Stimulated activated CD4-positive, alpha-beta T cell treated with anti-CD3 and anti-CD28 coated beads, Interleukin-1b, Interleukin-23, amount 100 ng/mL, for 48 hours (primary cell): ENCODE measurements around the gene PSMB2.

Experiments
- DNase-seq: peaks from one replicate; pipeline ENCODE4 v3.0.0-alpha.2; 2020

Gene PSMB2

DNA sequence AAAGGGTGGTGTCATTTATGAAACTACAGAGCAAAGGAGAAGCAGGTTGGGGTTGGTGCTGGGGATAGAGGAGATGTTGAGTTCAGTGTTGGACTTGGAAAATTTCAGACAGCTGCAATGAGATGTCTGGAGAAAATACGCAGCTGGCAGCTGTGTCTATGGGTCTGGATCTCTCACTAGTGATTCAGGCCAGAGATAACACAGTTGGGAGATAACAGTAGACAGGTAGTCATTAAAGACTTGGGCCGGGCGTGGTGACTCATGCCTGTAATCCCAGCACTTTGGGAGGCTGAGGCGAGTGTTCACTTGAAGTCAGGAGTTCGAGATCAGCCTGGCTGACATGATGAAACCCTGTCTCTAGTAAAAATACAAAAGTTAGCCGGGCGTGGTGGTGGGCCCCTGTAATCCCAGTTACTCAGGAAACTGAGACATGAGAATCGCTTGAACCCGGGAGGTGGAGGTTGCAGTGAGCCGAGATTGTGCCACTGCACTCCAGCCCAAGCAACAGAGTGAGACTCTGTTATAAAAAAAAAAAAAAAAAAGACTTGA is 70.7 kb downstream of the PSMB2 start:
- DNase-seq = no peak

DNA sequence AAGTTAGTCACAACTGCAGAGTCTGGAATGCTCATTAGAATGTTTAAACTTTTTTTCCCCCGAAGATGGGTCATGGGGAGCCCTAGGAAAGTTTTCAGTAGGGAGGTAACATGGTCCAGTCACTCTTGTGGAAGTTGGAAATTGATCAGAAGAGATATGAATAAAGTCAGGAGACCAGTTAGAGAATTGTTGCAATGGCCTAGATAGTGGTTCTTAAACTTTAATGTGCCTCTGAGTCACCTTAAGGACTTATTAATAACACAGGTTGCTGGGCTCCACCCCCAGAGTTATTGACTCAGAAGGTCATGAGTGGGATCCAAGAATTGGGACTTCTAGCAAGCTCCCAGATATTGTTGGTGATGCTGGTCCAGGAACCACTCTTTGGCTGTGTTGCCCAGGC is 71.4 kb downstream of the PSMB2 start:
- no peak for DNase-seq

DNA sequence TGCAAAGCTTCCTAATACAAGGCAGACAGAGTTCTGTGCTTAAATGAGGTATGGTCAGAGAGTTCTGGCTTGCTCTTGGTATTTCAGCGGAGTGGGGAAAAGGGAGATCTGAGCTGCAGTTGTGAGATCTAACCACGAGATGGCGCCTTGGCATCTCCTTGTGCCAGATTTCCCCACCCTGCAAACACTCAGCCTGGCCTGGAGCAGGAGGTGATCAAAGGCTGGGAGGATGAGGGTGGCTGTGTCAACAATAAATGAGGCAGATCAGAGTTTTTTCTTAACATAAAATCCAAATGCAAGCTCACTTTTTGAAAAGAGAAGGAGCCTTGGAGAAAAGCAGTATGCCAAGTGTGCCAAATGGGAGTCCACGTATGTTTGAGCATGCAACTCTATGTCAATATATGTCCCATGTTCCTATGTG is 72.3 kb downstream of the PSMB2 start:
- DNase-seq = peak; percentile 60

DNA sequence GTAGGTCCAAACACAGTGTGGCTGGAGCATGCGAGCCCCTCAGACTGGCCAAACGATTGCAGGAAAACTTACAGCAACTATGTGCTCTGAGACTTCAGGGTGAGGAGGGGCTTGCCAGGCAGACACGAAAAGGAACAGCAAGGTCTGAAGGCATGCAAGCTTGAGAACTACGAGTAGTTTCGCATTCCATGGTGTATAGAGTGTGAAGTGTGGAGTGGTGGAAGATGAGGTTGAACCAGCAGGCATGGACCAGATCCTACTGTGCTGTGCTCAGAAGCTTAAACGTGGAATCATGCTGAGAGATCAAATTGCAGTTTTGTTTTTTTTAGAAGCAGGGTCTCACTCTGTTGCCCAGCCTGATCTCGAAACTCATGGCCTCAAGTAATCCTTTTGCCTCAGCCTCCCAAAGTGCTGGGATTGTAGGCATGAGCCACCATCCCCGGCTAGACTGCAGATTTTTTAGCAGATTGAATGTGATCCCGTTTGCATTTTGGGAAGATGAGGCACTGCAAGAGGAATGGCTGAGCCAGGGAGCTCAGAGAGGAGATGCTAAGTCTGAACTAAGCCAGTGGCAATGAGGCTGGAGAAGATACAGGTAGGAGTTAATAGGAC is 73.3 kb downstream of the PSMB2 start:
- no peak for DNase-seq

DNA sequence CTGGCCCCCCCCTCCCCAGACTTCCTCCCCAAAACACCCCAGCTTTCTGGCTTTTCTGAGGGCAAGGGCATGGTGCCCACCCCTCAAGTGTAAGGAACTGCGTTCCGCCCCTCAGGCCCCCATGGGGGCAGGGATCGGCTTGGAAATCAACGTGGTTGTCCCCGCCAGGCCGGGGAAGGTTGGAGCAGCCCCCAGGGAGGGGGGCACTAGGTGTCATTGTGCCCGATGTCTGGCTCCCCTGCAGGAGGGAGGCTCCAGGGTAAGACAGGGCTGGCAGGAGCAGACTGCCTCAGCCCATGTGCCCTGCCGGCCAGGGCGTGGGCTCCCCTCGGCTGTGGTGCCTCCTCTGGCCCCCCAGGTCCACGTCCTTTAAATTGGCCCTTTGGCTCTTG is 75.6 kb downstream of the PSMB2 start:
- DNase-seq = no peak

DNA sequence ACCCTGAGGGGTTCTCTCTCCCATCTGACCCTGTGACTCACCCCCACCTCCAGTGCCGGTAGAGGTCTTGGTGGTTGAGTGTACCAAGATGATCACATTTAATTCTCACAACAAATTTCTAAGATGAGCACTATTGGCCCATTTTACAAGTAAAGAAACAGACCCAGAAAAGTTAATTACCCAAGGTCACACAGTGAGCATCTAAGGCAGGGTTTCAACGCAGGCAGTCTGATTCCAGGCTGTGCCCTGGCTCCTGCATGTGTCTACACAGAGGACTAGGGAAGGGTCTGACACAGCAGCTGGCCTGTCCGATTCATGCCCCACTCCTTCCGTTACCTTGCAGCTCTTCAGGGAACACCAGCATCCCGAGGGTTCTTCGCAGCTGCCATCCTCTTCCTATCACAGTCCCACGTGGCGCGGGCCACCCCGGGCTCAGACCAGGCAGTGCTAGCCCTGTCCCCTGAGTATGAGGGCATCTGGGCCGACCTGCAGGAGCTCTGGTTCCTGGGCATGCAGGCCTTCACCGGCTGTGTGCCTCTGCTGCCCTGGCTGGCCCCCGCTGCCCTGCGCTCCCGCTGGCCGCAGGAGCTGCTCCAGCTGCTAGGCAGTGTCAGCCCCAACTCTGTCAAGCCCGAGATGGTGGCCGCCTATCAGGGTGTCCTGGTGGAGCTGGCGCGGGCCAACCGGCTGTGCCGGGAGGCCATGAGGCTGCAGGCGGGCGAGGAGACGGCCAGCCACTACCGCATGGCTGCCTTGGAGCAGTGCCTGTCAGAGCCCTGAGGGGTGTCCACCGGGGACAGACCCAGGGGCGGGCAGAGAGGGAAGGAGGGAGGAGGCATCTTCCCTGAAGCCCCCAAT is 76.2 kb downstream of the PSMB2 start:
- DNase-seq = no peak

DNA sequence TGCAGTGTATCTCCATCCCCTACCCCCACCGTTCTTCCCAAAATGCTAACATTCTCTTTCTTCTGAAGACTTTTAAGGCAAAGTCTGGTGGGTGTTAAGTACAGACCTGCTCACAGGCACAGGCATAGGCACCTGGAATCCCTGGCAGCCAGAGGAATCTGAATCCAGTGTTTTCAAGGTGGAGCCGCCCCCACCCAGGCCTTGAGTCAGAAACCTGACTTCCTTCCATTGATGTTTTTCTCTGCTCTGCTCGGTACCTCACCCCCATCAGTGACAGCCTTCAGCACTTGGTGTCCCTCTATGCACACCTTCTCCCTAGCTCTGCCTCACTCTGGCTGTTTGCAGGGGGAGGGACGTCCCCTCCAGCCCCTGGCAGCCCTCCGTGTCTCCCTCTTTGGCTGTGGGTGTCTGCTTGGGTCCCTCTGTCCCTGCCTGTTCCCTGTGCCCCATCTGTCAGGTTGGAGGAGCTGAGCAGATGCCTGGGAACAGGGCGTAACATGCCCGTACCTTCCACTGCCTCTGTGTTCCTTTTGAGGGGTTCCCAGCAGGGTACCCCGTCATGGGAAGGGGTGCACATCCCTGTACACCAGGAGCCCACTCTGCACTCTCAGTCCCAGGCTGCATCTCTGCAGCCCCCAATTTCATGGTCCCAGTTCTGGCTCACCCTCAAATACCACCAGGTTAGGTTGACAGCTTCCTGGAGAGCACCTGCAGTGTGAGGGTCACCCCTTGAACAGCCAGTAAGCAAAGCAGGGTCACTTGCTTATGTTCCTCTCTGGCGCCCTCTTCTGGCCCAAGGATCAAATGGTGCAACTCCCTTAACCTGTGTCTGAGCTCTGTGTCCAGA is 77.1 kb downstream of the PSMB2 start:
- peak; percentile 79 for DNase-seq

DNA sequence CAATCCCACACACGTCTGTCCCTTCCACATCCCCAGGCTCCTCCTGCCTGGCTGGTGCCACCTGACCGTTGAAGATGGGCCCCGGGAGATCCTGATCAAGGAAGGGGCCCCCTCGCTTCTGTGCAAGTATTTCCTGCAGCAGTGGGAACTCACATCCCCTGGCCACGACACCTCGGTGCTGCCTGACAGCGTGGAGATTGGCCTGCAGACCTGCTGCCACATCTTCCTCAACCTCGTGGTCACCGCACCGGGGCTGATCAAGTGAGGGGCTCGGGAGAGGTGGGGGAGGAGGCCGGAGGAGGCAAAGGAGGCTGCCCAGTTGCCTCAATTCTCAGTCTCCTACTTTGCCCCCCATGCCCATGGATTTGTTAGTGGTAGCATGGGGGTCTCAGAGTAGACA is 78.2 kb downstream of the PSMB2 start:
- DNase-seq = no peak

DNA sequence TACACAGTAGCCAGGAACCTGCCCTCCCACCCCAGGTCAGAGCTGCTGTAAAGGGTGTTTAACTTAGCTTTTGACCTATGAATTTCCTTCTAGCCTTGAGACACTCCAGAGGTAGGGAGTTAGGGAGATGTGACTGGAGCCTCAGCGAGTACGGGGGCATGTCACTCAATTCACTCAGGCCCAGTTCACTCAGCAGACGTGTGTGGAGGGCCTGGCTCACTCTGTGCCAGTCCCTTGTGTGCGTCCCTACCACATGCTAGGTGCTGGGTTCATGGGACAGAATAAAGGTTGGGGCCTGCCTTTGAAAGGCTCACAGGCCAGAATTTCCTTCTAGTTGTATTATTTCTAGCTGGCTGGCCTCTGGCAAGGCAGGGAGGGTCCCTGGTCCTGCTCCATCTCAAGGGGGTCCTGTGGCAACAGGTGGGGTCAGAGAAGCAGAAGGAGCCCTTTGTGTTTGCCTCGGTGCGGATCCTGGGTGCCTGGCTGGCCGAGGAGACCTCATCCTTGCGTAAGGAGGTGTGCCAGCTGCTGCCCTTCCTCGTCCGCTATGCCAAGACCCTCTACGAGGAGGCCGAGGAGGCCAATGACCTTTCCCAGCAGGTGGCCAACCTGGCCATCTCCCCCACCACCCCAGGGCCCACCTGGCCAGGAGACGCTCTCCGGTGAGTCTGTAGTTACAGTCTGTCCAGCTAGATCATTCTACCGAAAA is 79.2 kb downstream of the PSMB2 start:
- no peak for DNase-seq

DNA sequence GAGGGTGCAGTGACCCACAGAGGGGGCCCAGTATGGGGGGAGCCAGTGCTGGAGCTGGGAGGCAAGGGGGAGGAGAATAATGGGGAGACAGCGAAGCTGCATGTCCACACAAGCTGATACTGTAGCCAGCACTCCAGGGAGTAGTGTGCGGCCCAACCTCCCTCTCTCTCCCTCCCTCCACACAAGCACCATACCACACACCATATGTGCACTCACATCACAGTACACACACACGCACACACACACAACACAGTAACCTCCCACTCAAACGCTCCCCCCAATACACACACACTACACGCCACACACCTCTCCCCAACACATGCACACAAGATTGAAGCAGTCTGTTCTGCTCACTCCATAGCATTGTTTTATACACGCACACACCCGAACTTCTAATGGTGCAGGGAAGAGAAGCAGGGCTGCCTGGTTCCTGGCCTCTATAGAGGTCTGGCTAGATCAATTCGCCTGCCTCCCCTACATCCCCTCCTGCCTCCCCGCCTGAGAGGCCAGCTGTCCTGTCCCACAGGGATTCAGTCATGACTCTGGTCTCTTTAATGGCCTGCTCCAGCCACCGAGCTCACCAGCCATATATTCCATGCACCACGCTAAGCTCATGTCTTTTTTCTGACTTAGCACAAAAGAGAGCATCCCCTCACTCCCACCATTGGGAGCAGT is 79.9 kb downstream of the PSMB2 start:
- DNase-seq = no peak

DNA sequence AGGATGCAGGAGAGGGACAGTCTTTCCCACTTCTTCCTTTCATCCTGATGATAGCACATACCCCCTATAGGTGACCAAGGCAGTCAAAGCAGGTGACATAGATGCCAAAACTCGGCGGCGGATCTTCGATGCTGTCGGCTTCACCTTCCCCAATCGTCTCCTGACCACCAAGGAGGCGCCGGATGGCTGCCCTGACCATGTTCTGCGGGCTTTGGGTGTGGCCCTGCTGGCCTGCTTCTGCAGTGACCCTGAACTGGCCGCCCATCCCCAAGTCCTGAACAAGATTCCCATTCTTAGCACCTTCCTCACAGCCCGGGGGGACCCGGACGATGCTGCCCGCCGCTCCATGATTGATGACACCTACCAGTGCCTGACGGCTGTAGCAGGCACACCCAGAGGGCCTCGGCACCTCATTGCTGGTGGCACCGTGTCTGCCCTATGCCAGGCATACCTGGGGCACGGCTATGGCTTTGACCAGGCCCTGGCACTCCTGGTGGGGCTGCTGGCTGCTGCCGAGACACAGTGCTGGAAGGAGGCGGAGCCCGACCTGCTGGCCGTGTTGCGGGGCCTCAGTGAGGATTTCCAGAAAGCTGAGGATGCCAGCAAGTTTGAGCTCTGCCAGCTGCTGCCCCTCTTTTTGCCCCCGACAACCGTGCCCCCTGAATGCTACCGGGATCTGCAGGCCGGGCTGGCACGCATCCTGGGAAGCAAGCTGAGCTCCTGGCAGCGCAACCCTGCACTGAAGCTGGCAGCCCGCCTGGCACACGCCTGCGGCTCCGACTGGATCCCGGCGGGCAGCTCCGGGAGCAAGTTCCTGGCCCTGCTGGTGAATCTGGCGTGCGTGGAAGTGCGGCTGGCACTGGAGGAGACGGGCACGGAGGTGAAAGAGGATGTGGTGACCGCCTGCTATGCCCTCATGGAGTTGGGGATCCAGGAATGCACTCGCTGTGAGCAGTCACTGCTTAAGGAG is 80.8 kb downstream of the PSMB2 start:
- no peak for DNase-seq

DNA sequence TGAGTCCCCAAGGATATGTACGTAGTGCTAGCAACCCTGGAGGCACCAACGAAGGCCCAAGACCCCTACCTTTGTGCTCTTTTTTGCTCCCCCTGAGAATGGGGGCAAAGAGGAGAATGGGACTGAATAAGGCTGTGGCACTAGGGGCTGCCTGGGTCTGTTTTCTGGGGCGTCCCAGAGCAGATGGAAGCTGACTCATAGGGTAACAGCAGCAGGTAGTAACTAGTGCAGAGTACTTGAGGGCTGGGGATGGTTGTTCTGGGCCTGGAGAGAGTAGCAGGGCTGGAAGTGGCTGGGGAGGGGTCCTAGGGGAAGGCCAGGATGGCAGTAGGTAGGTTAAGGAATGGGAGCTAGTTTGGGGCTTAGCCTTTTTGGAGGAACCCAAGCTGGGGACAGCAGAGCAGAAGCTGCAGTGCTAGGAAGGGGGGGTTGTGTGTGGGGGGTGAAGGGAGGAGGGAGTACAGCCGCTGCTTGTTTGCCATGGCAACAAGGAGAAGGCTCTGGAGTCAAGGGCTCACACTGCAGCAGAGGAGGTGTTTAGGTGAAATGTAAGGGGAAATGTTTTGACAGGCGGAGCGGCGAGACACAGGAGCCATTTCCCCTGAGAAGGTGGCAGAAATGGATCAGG is 81.9 kb downstream of the PSMB2 start:
- no peak for DNase-seq

DNA sequence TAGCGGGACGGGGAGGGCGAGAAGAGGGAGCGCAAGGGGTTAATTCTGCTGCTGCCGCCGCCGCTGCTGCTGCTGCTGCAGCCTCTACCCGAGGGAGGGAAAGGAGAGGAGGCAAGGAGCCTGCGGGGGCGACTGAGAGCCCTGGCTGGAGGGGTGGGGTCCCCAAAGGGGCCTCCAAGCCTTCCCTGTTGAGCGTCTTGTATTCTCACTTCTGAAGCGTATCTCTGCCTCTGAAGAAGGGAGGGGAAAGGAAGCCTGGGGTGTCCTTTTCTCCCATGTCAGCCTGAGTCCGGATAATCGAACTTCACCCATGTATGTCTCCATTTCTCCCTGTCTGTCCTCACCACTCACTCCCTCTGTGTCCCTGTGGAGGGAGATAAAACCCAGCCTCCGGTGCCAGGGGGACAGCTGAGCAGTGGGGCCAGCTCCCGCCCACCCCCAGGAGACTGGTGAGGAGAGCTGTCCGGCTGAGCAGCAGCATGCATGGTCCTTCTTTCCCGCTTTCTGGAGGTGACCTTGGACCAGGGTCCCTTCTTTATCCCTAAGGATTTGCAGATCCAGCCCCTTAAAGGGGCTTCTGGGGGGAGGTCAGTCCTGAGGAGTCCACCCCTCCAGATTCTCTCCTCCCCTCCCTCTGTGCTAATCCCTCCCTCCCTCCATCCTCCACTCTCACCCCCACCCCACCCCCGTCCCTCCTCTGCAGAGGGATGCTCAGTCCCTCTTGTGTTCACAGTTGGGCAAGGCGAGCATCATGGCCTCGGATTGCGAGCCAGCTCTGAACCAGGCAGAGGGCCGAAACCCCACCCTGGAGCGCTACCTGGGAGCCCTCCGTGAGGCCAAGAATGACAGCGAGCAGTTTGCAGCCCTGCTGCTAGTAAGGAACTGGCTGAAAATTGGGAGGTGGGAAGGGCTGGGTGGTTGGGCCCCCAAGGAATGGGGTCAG is 82.7 kb downstream of the PSMB2 start:
- no peak for DNase-seq

DNA sequence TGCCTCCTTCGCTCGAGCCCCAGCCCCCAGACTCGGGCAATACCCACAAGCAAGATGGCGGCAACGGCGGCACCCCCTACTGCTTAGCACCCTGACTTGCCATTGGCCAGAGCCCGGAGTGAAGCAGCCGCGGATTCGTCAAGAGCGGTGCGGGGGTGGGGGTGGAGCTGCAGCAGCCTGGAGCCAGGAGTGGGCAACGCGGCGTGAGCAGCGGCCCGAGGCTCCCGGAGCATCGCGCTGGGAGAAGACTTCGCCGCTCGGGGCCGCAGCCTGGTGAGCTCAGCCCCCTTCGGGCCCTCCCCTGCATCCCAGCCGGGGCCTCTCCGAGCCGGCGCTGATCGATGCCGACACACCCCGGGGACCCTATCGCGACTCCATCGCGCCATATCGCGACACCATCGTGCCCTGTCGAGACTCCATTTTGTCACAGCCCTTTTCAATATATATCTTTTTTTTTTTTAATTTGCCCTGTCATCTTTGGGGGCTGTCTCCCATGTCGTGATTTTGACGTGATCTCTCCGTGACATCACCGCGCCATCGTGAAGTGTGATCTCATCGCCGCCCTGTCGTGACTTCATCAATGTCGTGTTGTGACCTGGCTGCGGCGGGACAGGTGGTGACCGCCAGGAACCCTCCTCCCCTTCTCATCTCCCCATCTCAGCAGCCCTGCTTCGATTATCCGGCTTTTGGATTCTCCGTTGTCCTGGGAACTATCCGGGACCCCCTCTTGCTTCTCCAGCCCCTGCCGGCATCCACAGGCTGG is 83.5 kb downstream of the PSMB2 start, which contains the start of gene NCDN:
Gene NCDN, plus strand, starts transcription at position 189 of the 763 bp plus-strand sequence. Its CDS starts 392 bp downstream, at position 581.
- peak; percentile 98 for DNase-seq

DNA sequence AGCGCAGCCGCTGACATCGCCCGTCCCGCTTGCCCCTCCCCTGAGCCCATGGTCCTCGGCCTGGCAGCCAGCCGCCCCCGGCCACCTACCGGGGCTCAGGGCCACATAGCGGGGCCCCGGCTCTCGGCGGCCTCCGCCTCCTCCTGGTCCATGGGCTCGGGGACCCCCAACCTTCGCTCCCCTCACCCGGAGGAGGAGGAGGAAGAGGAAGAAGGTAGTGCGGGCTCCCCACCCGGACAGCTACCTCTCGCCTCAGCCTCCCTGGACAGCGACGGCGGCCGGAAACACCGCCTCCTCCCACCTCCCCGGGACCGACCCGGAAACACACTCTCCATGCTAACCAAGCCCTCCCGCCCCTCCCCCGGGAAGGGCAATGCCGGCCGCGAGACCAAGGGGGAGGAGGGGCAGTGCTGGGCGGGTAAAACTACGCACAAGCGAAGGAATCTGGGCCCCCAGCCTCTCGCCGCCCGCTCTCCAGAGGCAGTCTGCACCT is 84.2 kb downstream of the PSMB2 start, which contains the start of gene KIAA0319L:
Gene KIAA0319L, minus strand, starts transcription at position 286 of the 493 bp plus-strand sequence. CDS start 2,912 bp downstream, outside the sequence.
- no peak for DNase-seq

DNA sequence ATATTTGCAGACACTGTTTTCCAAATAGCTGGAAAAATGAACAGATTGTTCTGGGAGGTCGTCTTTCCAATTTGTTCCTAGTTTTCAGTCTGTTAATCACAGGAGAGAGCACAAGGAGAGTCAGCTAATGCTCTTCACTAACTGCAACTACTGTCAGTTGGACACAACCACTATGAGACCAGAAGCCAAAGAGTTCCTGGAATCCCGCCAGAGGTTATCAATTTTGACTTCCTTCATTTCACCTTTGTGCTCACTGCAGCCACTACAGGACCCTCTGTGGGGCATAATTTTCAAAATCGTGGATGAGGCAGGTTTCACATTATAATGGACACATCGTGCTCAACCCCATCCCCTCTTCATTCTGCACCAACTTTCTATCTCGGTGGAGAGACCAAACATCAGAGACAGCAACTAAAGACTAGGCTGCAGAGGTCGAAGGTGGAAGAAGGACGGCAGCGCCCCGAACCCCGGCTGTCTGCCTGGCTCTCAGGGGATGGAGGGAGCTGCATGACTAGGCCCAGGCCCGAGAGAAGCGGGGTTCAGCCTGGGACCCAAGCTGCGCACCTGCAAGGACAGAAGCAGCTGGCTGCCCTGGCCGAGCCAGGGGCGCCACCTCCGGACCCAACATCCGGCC is 84.7 kb downstream of the PSMB2 start:
- no peak for DNase-seq
